B cell (primary cell): ENCODE measurements around the gene DOCK1.

ENCODE experiments used
- CTCF ChIP-seq: fragments of 200-600 bp; IDR thresholded peaks from one replicate; pipeline ENCODE4 v1.8.0; 2022; ENCODE audit warnings: antibody characterized with exemption, mild to moderate bottlenecking
- EZH2 ChIP-seq: IDR thresholded peaks from 2 replicates; pipeline ENCODE4 v1.6.1; 2012; ENCODE audit warnings: borderline replicate concordance, low read depth, mild to moderate bottlenecking, moderate library complexity, low read length; ENCODE audit not compliant: insufficient read depth, poor library complexity, severe bottlenecking

- TF ChIP-seq CTCF = no peak
- TF ChIP-seq EZH2 = no peak
These were observed 154.1 kb downstream of the DOCK1 start for GRCh38 chr10:127059314-127059713.
